Keratinocyte (primary cell): ENCODE data around the gene HLA-DQA1.

Source experiments
- CTCF ChIP-seq, 3 experiments: IDR thresholded peaks in 1 of 3; conservative IDR thresholded peaks in 1 of 3; optimal IDR thresholded peaks in 1 of 3; 2 replicates in 2 of 3; 3 replicates in 1 of 3; pipeline versions ENCODE3 to v1.5.1; 2011; ENCODE audit warnings: low read length in 3 of 3, mild to moderate bottlenecking in 3 of 3, moderate library complexity in 2 of 3, control low read depth in 1 of 3, inconsistent platforms in 1 of 3; ENCODE audit not compliant: insufficient read depth in 2 of 3; ENCODE audit errors: extremely low read depth in 1 of 3
- EZH2 ChIP-seq: IDR thresholded peaks from one replicate; pipeline ENCODE4 v1.6.1; 2012; ENCODE audit warnings: inconsistent platforms, mild to moderate bottlenecking, low read length, moderate library complexity

GRCh38 chr6:32607263-32607987 is 29.8 kb upstream of the HLA-DQA1 start:
- TF ChIP-seq CTCF (optimal IDR thresholded peaks at IDR 0.05 in 1 of 3, IDR thresholded peaks at IDR 0.05 in 1 of 3, conservative IDR thresholded peaks at IDR 0.05 in 1 of 3; ENCODE audit: extremely low read depth in 1 of 3, insufficient read depth in 2 of 3, low read length in 3 of 3) (no peak), EZH2 (no peak)
